Trophoblast cell (in vitro differentiated cells and primary cell): ENCODE results near the gene PROS1.
A peak's percentile ranks its signal among the peaks of the same experiment; 100 is the strongest.
"Not testable (repeated sequence)": the region's sequence is repeated elsewhere in the genome, so short reads cannot be mapped to it uniquely, and the experiment has no call there.

Experiments used
- DNase-seq, 2 donors: peaks; one replicate each; pipeline ENCODE4 v3.0.0-alpha.2; 2016
- H2AFZ ChIP-seq: 2 replicates; pipeline ENCODE4 v1.6.1; 2013; ENCODE audit warnings: low read length, moderate library complexity, mild to moderate bottlenecking; ENCODE audit not compliant: insufficient read depth, poor library complexity
- H2AK5ac ChIP-seq: 2 replicates; pipeline ENCODE4 v1.6.1; 2013; ENCODE audit warnings: mild to moderate bottlenecking, low read length
- H2BK120ac ChIP-seq: 2 replicates; pipeline ENCODE4 v1.6.1; 2013; ENCODE audit warnings: low read length, mild to moderate bottlenecking, moderate library complexity; ENCODE audit not compliant: insufficient read depth, poor library complexity
- H2BK12ac ChIP-seq: 2 replicates; pipeline ENCODE4 v1.6.1; 2013; ENCODE audit warnings: mild to moderate bottlenecking, low read length, moderate library complexity
- H2BK5ac ChIP-seq: 2 replicates; pipeline ENCODE4 v1.6.1; 2013; ENCODE audit warnings: low read length, low read depth, moderate library complexity, mild to moderate bottlenecking; ENCODE audit not compliant: poor library complexity
- H3K14ac ChIP-seq: 2 replicates; pipeline ENCODE4 v1.6.1; 2013; ENCODE audit warnings: mild to moderate bottlenecking, low read length
- H3K18ac ChIP-seq: 2 replicates; pipeline ENCODE4 v1.6.1; 2013; ENCODE audit warnings: mild to moderate bottlenecking, low read length
- H3K23ac ChIP-seq: 2 replicates; pipeline ENCODE4 v1.6.1; 2013; ENCODE audit warnings: low read length
- H3K27ac ChIP-seq: 2 replicates; pipeline ENCODE4 v1.5.1; 2013; ENCODE audit warnings: low read depth, mild to moderate bottlenecking, inconsistent platforms, low read length, moderate library complexity
- H3K27me3 ChIP-seq: 2 replicates; pipeline ENCODE4 v1.6.1; 2013; ENCODE audit warnings: inconsistent platforms, mild to moderate bottlenecking, low read length, moderate library complexity; ENCODE audit not compliant: insufficient read depth
- H3K36me3 ChIP-seq, 2 experiments: 1 replicate in 1 of 2; 2 replicates in 1 of 2; pipeline ENCODE4 v1.6.1; 2013; ENCODE audit warnings: low read length in 2 of 2, mild to moderate bottlenecking in 2 of 2, moderate library complexity in 1 of 2; ENCODE audit not compliant: insufficient read depth in 2 of 2, control insufficient read depth in 1 of 2
- H3K4ac ChIP-seq: 2 replicates; pipeline ENCODE4 v1.6.1; 2013; ENCODE audit warnings: low read depth, mild to moderate bottlenecking, low read length, moderate library complexity
- H3K4me1 ChIP-seq, 2 experiments: 1 replicate in 1 of 2; 2 replicates in 1 of 2; pipeline ENCODE4 v1.6.1; 2013; ENCODE audit warnings: low read length in 2 of 2, mild to moderate bottlenecking in 2 of 2, moderate library complexity in 1 of 2; ENCODE audit not compliant: insufficient read depth in 2 of 2, control insufficient read depth in 1 of 2
- H3K4me2 ChIP-seq: 2 replicates; pipeline ENCODE4 v1.6.1; 2013; ENCODE audit warnings: inconsistent platforms, mild to moderate bottlenecking, low read length, moderate library complexity
- H3K4me3 ChIP-seq: 2 replicates; pipeline ENCODE4 v1.5.1; 2013; ENCODE audit warnings: mild to moderate bottlenecking, low read depth, low read length, inconsistent platforms
- H3K79me1 ChIP-seq: one replicate; pipeline ENCODE4 v1.6.1; 2013; ENCODE audit warnings: low read length
- H3K79me2 ChIP-seq: 2 replicates; pipeline ENCODE4 v1.6.1; 2013; ENCODE audit warnings: low read length, mild to moderate bottlenecking; ENCODE audit not compliant: control insufficient read depth, insufficient read depth, poor library complexity
- H3K9ac ChIP-seq: 2 replicates; pipeline ENCODE4 v1.6.1; 2013; ENCODE audit warnings: mild to moderate bottlenecking, low read length
- H3K9me3 ChIP-seq: 2 replicates; pipeline ENCODE4 v1.6.1; 2013; ENCODE audit warnings: low read depth, mild to moderate bottlenecking, control low read depth, inconsistent platforms, low read length; ENCODE audit not compliant: insufficient read depth
- H4K12ac ChIP-seq: 2 replicates; pipeline ENCODE4 v1.6.1; 2013; ENCODE audit warnings: low read depth, mild to moderate bottlenecking, low read length, moderate library complexity
- H4K8ac ChIP-seq: 2 replicates; pipeline ENCODE4 v1.6.1; 2013; ENCODE audit warnings: low read depth, mild to moderate bottlenecking, low read length, moderate library complexity
- H4K91ac ChIP-seq: one replicate; pipeline ENCODE4 v1.6.1; 2013; ENCODE audit warnings: low read depth, mild to moderate bottlenecking, low read length, moderate library complexity
- WGBS: extraction: QIAGEN DNeasy Blood & Tissue Kit; methylation state at CpG from one replicate; pipeline ENCODE4 v1.1.7; 2013; ENCODE audit warnings: missing lambda C conversion rate; ENCODE audit not compliant: insufficient read length, insufficient coverage; ENCODE audit errors: extremely low coverage; 5-methylcytosine and 5-hydroxymethylcytosine counted together

PROS1 gene

GRCh38 chr3:93867425-93867824 is 106.3 kb downstream of the PROS1 start:
- no peak overlapping the region for H3K4ac ChIP-seq
- H2BK12ac ChIP-seq = no peak overlapping the region
- H2AK5ac ChIP-seq = no peak overlapping the region
- no peak overlapping the region for H2BK5ac ChIP-seq
- no peak overlapping the region for H3K23ac ChIP-seq
- no peak overlapping the region for H3K9ac ChIP-seq
- no peaks in the 10 kb centered on the region for H3K79me2 ChIP-seq
- no peak for DNase-seq
- H3K9me3 ChIP-seq = peaks cover 2% of the 10 kb centered on the region
- H3K4me2 ChIP-seq = no peak overlapping the region
- H2BK120ac ChIP-seq = no peak overlapping the region
- H3K18ac ChIP-seq = no peak overlapping the region
- no peaks in the 10 kb centered on the region for H3K79me1 ChIP-seq
- H3K27me3 ChIP-seq = no peaks in the 10 kb centered on the region
- H4K12ac ChIP-seq = no peak overlapping the region
- no peak overlapping the region for H4K8ac ChIP-seq
- H3K14ac ChIP-seq = no peak overlapping the region
- H3K4me1 ChIP-seq = no peaks in the 10 kb centered on the region
- no peak overlapping the region for H4K91ac ChIP-seq
- no peak overlapping the region for H3K27ac ChIP-seq
- H2AFZ ChIP-seq = no peak overlapping the region
- no peak overlapping the region for H3K4me3 ChIP-seq
- no peaks in the 10 kb centered on the region for H3K36me3 ChIP-seq

DNA sequence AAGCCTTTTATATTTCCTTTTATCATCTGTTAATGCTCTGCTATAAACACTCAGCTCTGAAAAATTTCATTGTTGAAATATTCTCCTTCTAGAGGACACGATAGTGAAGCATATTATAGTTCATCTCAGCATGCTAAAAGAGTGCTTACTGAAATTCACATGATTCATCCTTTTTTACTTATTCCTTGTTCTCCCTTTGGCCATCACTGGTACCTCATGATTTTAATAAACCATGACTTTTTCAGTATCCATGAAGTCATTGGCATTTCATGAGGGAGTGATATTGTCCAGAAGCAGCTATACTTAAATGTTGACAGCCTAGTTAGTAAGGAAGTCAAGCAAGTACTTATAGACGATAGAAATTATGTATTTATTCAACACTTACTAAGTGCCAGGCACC is 112.7 kb downstream of the PROS1 start:
- H3K9ac ChIP-seq = no peak overlapping the region
- WGBS = no CpG with 5 or more reads among the region's 2 CpGs
- H3K36me3 ChIP-seq = no peaks in the 10 kb centered on the region
- H3K4me3 ChIP-seq = no peak overlapping the region
- H3K4ac ChIP-seq = no peak overlapping the region
- no peak overlapping the region for H3K27ac ChIP-seq
- peaks cover 2% of the 10 kb centered on the region for H3K9me3 ChIP-seq
- no peak overlapping the region for H2BK5ac ChIP-seq
- no peak overlapping the region for H4K8ac ChIP-seq
- no peak overlapping the region for H3K23ac ChIP-seq
- no peak overlapping the region for H4K91ac ChIP-seq
- no peaks in the 10 kb centered on the region for H3K79me1 ChIP-seq
- H2BK12ac ChIP-seq = no peak overlapping the region
- H2AK5ac ChIP-seq = no peak overlapping the region
- no peak for DNase-seq
- no peak overlapping the region for H2BK120ac ChIP-seq
- no peaks in the 10 kb centered on the region for H3K79me2 ChIP-seq
- no peaks in the 10 kb centered on the region for H3K4me1 ChIP-seq
- H3K27me3 ChIP-seq = no peaks in the 10 kb centered on the region
- H4K12ac ChIP-seq = no peak overlapping the region
- no peak overlapping the region for H2AFZ ChIP-seq
- no peak overlapping the region for H3K18ac ChIP-seq
- H3K14ac ChIP-seq = no peak overlapping the region
- no peak overlapping the region for H3K4me2 ChIP-seq

DNA sequence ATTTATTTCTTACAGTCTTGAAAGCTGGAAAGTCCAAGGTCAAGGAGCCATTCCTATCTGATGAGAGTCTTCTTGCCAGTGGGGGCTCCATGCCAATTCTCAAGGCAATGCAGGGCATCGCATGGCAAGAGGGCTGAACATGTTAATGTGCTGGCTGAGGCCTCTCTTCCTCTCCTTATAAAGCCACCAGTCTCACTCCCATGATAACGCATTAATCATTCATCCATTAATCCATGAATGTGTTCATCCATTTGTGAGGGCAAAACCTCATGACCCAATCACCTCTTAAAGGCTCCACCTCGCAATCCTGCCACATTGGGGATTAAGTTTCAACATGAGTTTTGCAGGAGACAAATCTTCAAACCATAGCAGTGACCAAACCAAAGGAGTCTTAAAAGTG is 118.3 kb downstream of the PROS1 start:
- Histone ChIP-seq H3K4me2 (no peak overlapping the region), H2BK5ac (no peak overlapping the region), H3K18ac (no peak overlapping the region), H4K91ac (no peak overlapping the region), H3K79me1 (no peaks in the 10 kb centered on the region), H3K9me3 (peaks cover 14% of the 10 kb centered on the region), H3K4ac (no peak overlapping the region), H2BK12ac (no peak overlapping the region), H3K79me2 (no peaks in the 10 kb centered on the region), H4K8ac (no peak overlapping the region), H3K23ac (no peak overlapping the region), H2BK120ac (no peak overlapping the region), H2AK5ac (no peak overlapping the region), H3K27ac (no peak overlapping the region), H3K14ac (no peak overlapping the region), H3K36me3 (no peaks in the 10 kb centered on the region), H3K27me3 (no peaks in the 10 kb centered on the region), H3K4me3 (no peak overlapping the region), H3K9ac (no peak overlapping the region), H3K4me1 (no peaks in the 10 kb centered on the region), H4K12ac (no peak overlapping the region), H2AFZ (no peak overlapping the region)
- WGBS = no CpG with 5 or more reads among the region's 3 CpGs
- DNase-seq = no peak

DNA sequence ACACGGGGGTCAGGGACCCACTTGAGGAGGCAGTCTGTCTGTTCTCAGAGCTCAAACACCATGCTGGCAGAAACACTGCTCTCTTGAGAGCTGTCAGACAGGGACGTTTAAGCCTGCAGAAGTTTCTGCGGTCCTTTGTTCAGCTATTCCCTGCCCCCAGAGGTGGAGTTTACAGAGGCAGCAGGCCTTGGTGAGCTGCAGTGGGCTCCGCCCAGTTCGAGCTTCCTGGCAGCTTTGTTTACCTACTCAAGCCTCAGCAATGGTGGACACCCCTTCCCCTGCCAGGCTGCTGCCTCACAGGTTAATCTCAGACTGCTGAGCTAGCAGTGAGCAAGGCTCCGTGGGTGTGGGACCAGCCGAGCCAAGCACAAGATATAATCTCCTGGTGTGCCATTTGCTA is 121.5 kb downstream of the PROS1 start:
- not testable (repeated sequence) for H3K4ac ChIP-seq, DNase-seq, H3K4me3 ChIP-seq, H3K9ac ChIP-seq, H3K14ac ChIP-seq, H2BK12ac ChIP-seq, H2BK120ac ChIP-seq, H3K79me2 ChIP-seq, H4K91ac ChIP-seq, H4K8ac ChIP-seq, H3K4me2 ChIP-seq, H3K36me3 ChIP-seq, H3K23ac ChIP-seq, H3K27ac ChIP-seq, H2AFZ ChIP-seq, H4K12ac ChIP-seq, H2AK5ac ChIP-seq, H3K4me1 ChIP-seq, H2BK5ac ChIP-seq, H3K79me1 ChIP-seq, H3K27me3 ChIP-seq, H3K18ac ChIP-seq
- H3K9me3 ChIP-seq = peaks cover 14% of the 10 kb centered on the region
- no CpG with 5 or more reads among the region's 7 CpGs for WGBS

GRCh38 chr3:93843981-93844380 is 129.7 kb downstream of the PROS1 start:
- H3K79me1 ChIP-seq = no peaks in the 10 kb centered on the region
- no peaks in the 10 kb centered on the region for H3K79me2 ChIP-seq
- H3K23ac ChIP-seq = no peak overlapping the region
- DNase-seq = peak; percentile 9 to 57
- H2AK5ac ChIP-seq = no peak overlapping the region
- no peak overlapping the region for H3K27ac ChIP-seq
- no peak overlapping the region for H4K12ac ChIP-seq
- peaks cover 1% of the 10 kb centered on the region for H3K9me3 ChIP-seq
- no CpG with 5 or more reads among the region's 5 CpGs for WGBS
- H3K9ac ChIP-seq = no peak overlapping the region
- H2AFZ ChIP-seq = no peak overlapping the region
- no peak overlapping the region for H2BK12ac ChIP-seq
- H3K14ac ChIP-seq = no peak overlapping the region
- H3K4me2 ChIP-seq = no peak overlapping the region
- H3K4ac ChIP-seq = no peak overlapping the region
- no peaks in the 10 kb centered on the region for H3K4me1 ChIP-seq
- no peak overlapping the region for H4K91ac ChIP-seq
- H3K27me3 ChIP-seq = no peaks in the 10 kb centered on the region
- H4K8ac ChIP-seq = no peak overlapping the region
- no peaks in the 10 kb centered on the region for H3K36me3 ChIP-seq
- H3K18ac ChIP-seq = no peak overlapping the region
- H2BK5ac ChIP-seq = no peak overlapping the region
- H3K4me3 ChIP-seq = no peak overlapping the region
- H2BK120ac ChIP-seq = no peak overlapping the region
